Esophagus muscularis mucosa (tissue), 4 donors: ENCODE measurements around the gene FXYD6. TPM values are rescaled to one million over a fixed set of nuclear protein-coding genes. Genes with fewer than 3 reads are reported as not detected.

Source experiments
- DNase-seq: peaks from one replicate; pipeline ENCODE4 v3.0.0-alpha.2; 2017; ENCODE audit errors: extremely low spot score
- H3K27ac ChIP-seq, 4 donors: fragments of 200-600 bp; sonication (generic); replicated peaks in 1 of 4; 1 replicate in 3 of 4; 2 replicates in 1 of 4; pipeline ENCODE4 v1.5.1; 2016 to 2019; ENCODE audit warnings: mild to moderate bottlenecking in 1 of 4
- H3K27me3 ChIP-seq, 4 donors: fragments of 200-600 bp; sonication (generic); one replicate each; pipeline versions ENCODE4 v1.5.1 to v1.6.0; 2016 to 2019
- H3K36me3 ChIP-seq, 4 donors: fragments of 200-600 bp; sonication (generic); one replicate each; pipeline ENCODE4 v1.5.1; 2016 to 2019
- H3K4me1 ChIP-seq, 4 donors: fragments of 200-600 bp; sonication (generic); one replicate each; pipeline ENCODE4 v1.5.1; 2016 to 2019
- H3K4me3 ChIP-seq, 4 donors: fragments of 200-600 bp; sonication (generic); 1 replicate in 2 of 4; 2 replicates in 2 of 4; pipeline ENCODE4 v1.5.1; 2016 to 2019; ENCODE audit warnings: mild to moderate bottlenecking in 4 of 4, moderate library complexity in 1 of 4
- H3K9me3 ChIP-seq, 4 donors: fragments of 200-600 bp; sonication (generic); 1 replicate in 3 of 4; 2 replicates in 1 of 4; pipeline ENCODE4 v1.5.1; 2016 to 2019
- CTCF ChIP-seq, 3 experiments: fragments of 200-600 bp in 2 of 3; fragments of 450-650 bp in 1 of 3; sonication (generic) in 2 of 3; IDR thresholded peaks; one replicate each; pipeline ENCODE4 v1.5.1; 2017 to 2019; ENCODE audit warnings: antibody characterized with exemption in 3 of 3, mild to moderate bottlenecking in 2 of 3, moderate library complexity in 1 of 3
- EP300 ChIP-seq: sonication (generic); formaldehyde crosslinking; IDR thresholded peaks from one replicate; pipeline ENCODE4 v1.6.1; 2017; ENCODE audit warnings: antibody characterized with exemption
- POLR2A ChIP-seq: fragments of 450-650 bp; IDR thresholded peaks from one replicate; pipeline ENCODE4 v1.6.1; 2017; ENCODE audit warnings: antibody characterized with exemption, moderate library complexity, mild to moderate bottlenecking, low read depth
- POLR2AphosphoS5 ChIP-seq, 2 donors: sonication (generic); formaldehyde crosslinking; IDR thresholded peaks; one replicate each; pipeline ENCODE4 v1.6.1; 2017; ENCODE audit warnings: antibody characterized with exemption in 2 of 2
- WGBS: methylation state at CpG from one replicate; pipeline ENCODE4 v1.1.5; 2018; 5-methylcytosine and 5-hydroxymethylcytosine counted together
- intact Hi-C: fragments of 100-400 bp; cut with DNase I; formaldehyde crosslinking; loops from one replicate; pipeline ENCODE4 v1.15.1; 2023
- total RNA-seq, 4 donors: library from RNA; depleted of rRNA; stranded (reverse); fragments of >200 nt; gene quantifications; one replicate each; pipeline versions ENCODE4 v1.1.0 to v1.2.1, GENCODE V29; 2016

FXYD6 gene
- total RNA-seq, 4 donors from 2014 or later: 78.9 to 105 (median 91.5) TPM

DNA sequence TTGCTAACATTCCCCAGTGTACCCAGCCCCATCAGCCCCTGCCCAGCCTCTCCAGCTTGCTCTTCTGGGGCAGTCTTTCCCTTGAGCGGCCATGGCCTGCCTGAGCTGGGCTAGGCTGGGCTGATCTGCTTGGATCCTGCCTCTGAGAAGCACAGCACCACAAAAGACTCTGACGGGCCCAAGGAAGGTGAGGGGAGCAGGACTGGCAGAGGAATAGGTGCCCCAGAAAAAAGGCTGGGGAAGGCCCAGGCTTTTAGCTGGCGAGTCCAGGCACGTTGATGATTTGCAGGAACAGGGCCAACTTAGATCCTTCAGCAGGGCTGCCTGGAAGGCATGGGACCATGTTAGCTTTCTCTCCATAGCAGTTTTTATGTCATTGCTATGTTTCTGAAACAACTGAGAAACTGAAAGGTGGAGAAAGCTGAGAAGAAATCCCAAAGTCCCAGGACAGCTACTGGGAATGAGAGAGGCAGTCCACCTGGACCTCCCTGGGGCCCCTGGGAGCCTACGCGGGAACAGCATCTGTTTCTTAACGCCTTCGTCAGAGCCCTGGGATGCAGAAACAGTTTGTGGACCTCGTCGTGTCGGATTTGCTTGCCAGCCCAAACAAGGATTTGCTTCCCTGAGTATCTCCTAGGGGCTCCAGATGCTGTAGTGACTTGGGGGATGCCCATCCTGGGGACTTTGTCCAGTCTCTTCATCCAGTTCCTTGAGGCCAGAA is 24.4 kb upstream of the FXYD6 start:
- no peak overlapping the region for H3K27ac ChIP-seq
- TF ChIP-seq POLR2A (no peak), EP300 (no peak), CTCF (IDR thresholded peaks at IDR 0.05) (no peak), POLR2AphosphoS5 (IDR thresholded peaks at IDR 0.05) (no peak)
- H3K36me3 ChIP-seq: no peaks in the 10 kb centered on the region
- 84% methylated on average over 10 of the region's 11 CpGs for WGBS
- H3K9me3 ChIP-seq: no peaks in the 10 kb centered on the region
- H3K4me3 ChIP-seq: no peak overlapping the region
- H3K4me1 ChIP-seq: no peaks in the 10 kb centered on the region
- DNase-seq: no peak
- no peaks in the 10 kb centered on the region for H3K27me3 ChIP-seq
- intact Hi-C loops: loop anchor here (5.0 kb wide), 1 partner anchor 54 kb away; no protein-coding TSS in a partner anchor

GRCh38 chr11:117900121-117900648 is 23.7 kb upstream of the FXYD6 start:
- intact Hi-C loops: loop anchor here (5.0 kb wide), 1 partner anchor 53 kb away; no protein-coding TSS in a partner anchor
- 71% methylated on average over 4 of the region's 4 CpGs for WGBS
- H3K36me3 ChIP-seq: no peaks in the 10 kb centered on the region
- no peak for DNase-seq
- H3K27me3 ChIP-seq: no peaks in the 10 kb centered on the region
- H3K9me3 ChIP-seq: no peaks in the 10 kb centered on the region
- no peak overlapping the region for H3K27ac ChIP-seq
- TF ChIP-seq POLR2AphosphoS5 (IDR thresholded peaks at IDR 0.05) (no peak), POLR2A (no peak), CTCF (IDR thresholded peaks at IDR 0.05) (no peak), EP300 (no peak)
- no peak overlapping the region for H3K4me3 ChIP-seq
- no peaks in the 10 kb centered on the region for H3K4me1 ChIP-seq

DNA sequence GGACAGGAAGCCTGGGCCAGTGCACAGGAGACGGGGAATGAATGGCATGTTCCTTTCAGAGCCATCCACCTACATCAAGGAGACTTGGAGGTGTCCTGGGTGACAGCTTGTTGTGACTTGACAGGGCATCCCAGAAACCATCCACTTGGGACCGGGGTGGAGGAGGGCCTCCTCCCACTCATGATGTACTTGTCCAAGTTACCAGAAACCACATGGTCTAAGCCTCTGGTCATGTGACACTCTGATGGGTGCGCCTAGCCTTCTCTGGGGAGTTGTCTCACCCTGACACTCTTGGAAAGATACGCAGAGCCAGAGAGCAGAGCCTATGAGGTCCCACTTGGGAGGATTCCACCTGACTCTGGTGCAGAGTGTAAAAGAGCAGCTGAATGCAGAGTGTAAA is 21.6 kb upstream of the FXYD6 start:
- 95% methylated on average over 2 of the region's 4 CpGs for WGBS
- H3K27ac ChIP-seq: no peak overlapping the region
- no peaks in the 10 kb centered on the region for H3K9me3 ChIP-seq
- TF ChIP-seq POLR2A (no peak), EP300 (no peak), POLR2AphosphoS5 (IDR thresholded peaks at IDR 0.05) (no peak), CTCF (IDR thresholded peaks at IDR 0.05) (no peak)
- no peaks in the 10 kb centered on the region for H3K27me3 ChIP-seq
- H3K4me1 ChIP-seq: no peaks in the 10 kb centered on the region
- H3K36me3 ChIP-seq: no peaks in the 10 kb centered on the region
- intact Hi-C loops: no loop called here
- DNase-seq: no peak
- H3K4me3 ChIP-seq: no peak overlapping the region

GRCh38 chr11:117892651-117893050 is 16.2 kb upstream of the FXYD6 start:
- no peak for DNase-seq
- Histone ChIP-seq H3K4me1 (no peaks in the 10 kb centered on the region), H3K27ac (no peak overlapping the region), H3K36me3 (no peaks in the 10 kb centered on the region), H3K4me3 (no peak overlapping the region), H3K27me3 (no peaks in the 10 kb centered on the region), H3K9me3 (no peaks in the 10 kb centered on the region)
- TF ChIP-seq CTCF (IDR thresholded peaks at IDR 0.05) (no peak), EP300 (no peak), POLR2AphosphoS5 (IDR thresholded peaks at IDR 0.05) (no peak), POLR2A (no peak)
- intact Hi-C loops: no loop called here
- 100% methylated on average over 3 of the region's 3 CpGs for WGBS

GRCh38 chr11:117891362-117891761 is 14.9 kb upstream of the FXYD6 start:
- DNase-seq: no peak
- Histone ChIP-seq H3K4me3 (no peak overlapping the region), H3K27me3 (no peaks in the 10 kb centered on the region), H3K36me3 (no peaks in the 10 kb centered on the region), H3K4me1 (peaks cover 2% of the 10 kb centered on the region in 4 donors), H3K27ac (no peak overlapping the region), H3K9me3 (no peaks in the 10 kb centered on the region)
- intact Hi-C loops: no loop called here
- TF ChIP-seq EP300 (no peak), POLR2AphosphoS5 (IDR thresholded peaks at IDR 0.05) (no peak), CTCF (IDR thresholded peaks at IDR 0.05) (no peak), POLR2A (no peak)
- WGBS: 72% methylated on average over 2 of the region's 2 CpGs
